H9 (cell line): ENCODE data around the gene OOSP4B. TPM values are rescaled to one million over a fixed set of nuclear protein-coding genes. Genes with fewer than 3 reads are reported as not detected.

Source experiments
- DNase-seq: peaks from one replicate; pipeline ENCODE4 v3.0.0-alpha.2; 2017
- H2AFZ ChIP-seq: one replicate; pipeline ENCODE4 v1.6.1; 2013; ENCODE audit warnings: mild to moderate bottlenecking, low read length, control low read depth, moderate library complexity
- H2AK5ac ChIP-seq: 2 replicates; pipeline ENCODE4 v1.6.1; 2013; ENCODE audit warnings: low read length, control low read depth, mixed read lengths; ENCODE audit not compliant: insufficient read length
- H2BK120ac ChIP-seq: one replicate; pipeline ENCODE4 v1.6.1; 2013; ENCODE audit warnings: low read depth, mild to moderate bottlenecking, low read length, control low read depth, inconsistent platforms; ENCODE audit not compliant: poor library complexity, severe bottlenecking
- H2BK12ac ChIP-seq: 2 replicates; pipeline ENCODE4 v1.6.1; 2013; ENCODE audit warnings: low read length, control low read depth, mixed read lengths, low read depth; ENCODE audit not compliant: insufficient read length
- H2BK15ac ChIP-seq: 2 replicates; pipeline ENCODE4 v1.6.1; 2013; ENCODE audit warnings: low read depth, low read length, control low read depth
- H2BK20ac ChIP-seq: one replicate; pipeline ENCODE4 v1.6.1; 2013; ENCODE audit warnings: low read depth, mild to moderate bottlenecking, low read length, control low read depth, inconsistent platforms; ENCODE audit not compliant: poor library complexity, severe bottlenecking
- H2BK5ac ChIP-seq: 2 replicates; pipeline ENCODE4 v1.6.1; 2013; ENCODE audit warnings: low read length, control low read depth, mixed read lengths; ENCODE audit not compliant: insufficient read length
- H3K14ac ChIP-seq: 2 replicates; pipeline ENCODE4 v1.6.1; 2013; ENCODE audit warnings: low read length, control low read depth; ENCODE audit not compliant: insufficient read depth
- H3K18ac ChIP-seq: 2 replicates; pipeline ENCODE4 v1.6.1; 2013; ENCODE audit warnings: low read depth, mild to moderate bottlenecking, mixed read lengths, low read length, control low read depth; ENCODE audit not compliant: insufficient read length
- H3K23ac ChIP-seq: 2 replicates; pipeline ENCODE4 v1.6.1; 2013; ENCODE audit warnings: low read length, control low read depth, mixed read lengths, low read depth; ENCODE audit not compliant: insufficient read length
- H3K23me2 ChIP-seq: 2 replicates; pipeline ENCODE4 v1.6.1; 2013; ENCODE audit warnings: low read depth, mild to moderate bottlenecking, mixed read lengths, low read length, control low read depth; ENCODE audit not compliant: insufficient read length, poor library complexity, severe bottlenecking
- H3K27ac ChIP-seq: 2 replicates; pipeline ENCODE4 v1.5.1; 2013; ENCODE audit warnings: low read length, control low read depth, mixed read lengths, low read depth; ENCODE audit not compliant: insufficient read length
- H3K27me3 ChIP-seq: 2 replicates; pipeline ENCODE4 v1.6.1; 2013; ENCODE audit warnings: low read length, control low read depth, inconsistent platforms; ENCODE audit not compliant: insufficient read depth
- H3K4ac ChIP-seq: 2 replicates; pipeline ENCODE4 v1.6.1; 2013; ENCODE audit warnings: low read depth, mild to moderate bottlenecking, control low read depth, inconsistent platforms, low read length, moderate library complexity
- H3K4me1 ChIP-seq: 2 replicates; pipeline ENCODE4 v1.6.1; 2013; ENCODE audit warnings: low read length, control low read depth, inconsistent platforms; ENCODE audit not compliant: insufficient read depth
- H3K4me2 ChIP-seq: 2 replicates; pipeline ENCODE4 v1.6.1; 2013; ENCODE audit warnings: low read length, control low read depth, mixed read lengths; ENCODE audit not compliant: insufficient read length, insufficient read depth
- H3K56ac ChIP-seq: 2 replicates; pipeline ENCODE4 v1.6.1; 2013; ENCODE audit warnings: low read depth, mild to moderate bottlenecking, mixed read lengths, low read length, control low read depth; ENCODE audit not compliant: insufficient read length
- H3K79me1 ChIP-seq: 2 replicates; pipeline ENCODE4 v1.6.1; 2013; ENCODE audit warnings: low read depth, mild to moderate bottlenecking, moderate library complexity, low read length, control low read depth, inconsistent platforms; ENCODE audit not compliant: insufficient read depth, poor library complexity, severe bottlenecking
- H3K79me2 ChIP-seq: 2 replicates; pipeline ENCODE4 v1.6.1; 2013; ENCODE audit warnings: low read length, control low read depth, inconsistent platforms; ENCODE audit not compliant: insufficient read depth
- H3K9ac ChIP-seq: 2 replicates; pipeline ENCODE4 v1.6.1; 2013; ENCODE audit warnings: low read length, control low read depth, mixed read lengths; ENCODE audit not compliant: insufficient read length; ENCODE audit errors: extremely low read depth
- H3K9me3 ChIP-seq: one replicate; pipeline ENCODE4 v1.6.1; 2013; ENCODE audit warnings: low read depth, low read length, inconsistent platforms; ENCODE audit not compliant: control insufficient read depth
- H3T11ph ChIP-seq: one replicate; pipeline ENCODE4 v1.6.1; 2013; ENCODE audit warnings: mild to moderate bottlenecking, low read length, control low read depth, inconsistent platforms
- H4K20me1 ChIP-seq: one replicate; pipeline ENCODE4 v1.6.1; 2013; ENCODE audit not compliant: control insufficient read depth, insufficient read length, insufficient read depth
- H4K5ac ChIP-seq: 2 replicates; pipeline ENCODE4 v1.6.1; 2013; ENCODE audit warnings: low read depth, mild to moderate bottlenecking, mixed read lengths, low read length, control low read depth; ENCODE audit not compliant: insufficient read length
- H4K8ac ChIP-seq: replicated peaks from 2 replicates; pipeline ENCODE4 v1.6.1; 2013; ENCODE audit warnings: low read length, control low read depth, mixed read lengths, low read depth; ENCODE audit not compliant: insufficient read length
- H4K91ac ChIP-seq: 2 replicates; pipeline ENCODE4 v1.6.1; 2013; ENCODE audit warnings: low read depth, mild to moderate bottlenecking, moderate library complexity, mixed read lengths, low read length, control low read depth; ENCODE audit not compliant: insufficient read length
- H3K27ac Mint-ChIP-seq, 3 experiments: 2 replicates in 2 of 3; 3 replicates in 1 of 3; pipeline ENCODE4 v1.8.0; 2020 to 2021; ENCODE audit warnings: mixed read lengths in 3 of 3, mild to moderate bottlenecking in 1 of 3, moderate library complexity in 1 of 3
- H3K27me3 Mint-ChIP-seq: 2 replicates; pipeline ENCODE4 v1.8.0; 2021; ENCODE audit warnings: low read depth, mild to moderate bottlenecking, moderate library complexity, mixed read lengths
- H3K36me3 Mint-ChIP-seq, 3 experiments: 2 replicates in 2 of 3; 3 replicates in 1 of 3; pipeline ENCODE4 v1.8.0; 2020 to 2021; ENCODE audit warnings: low read depth in 3 of 3, mixed read lengths in 3 of 3; ENCODE audit not compliant: insufficient read depth in 1 of 3
- H3K4me1 Mint-ChIP-seq, 2 experiments: 2 replicates each; pipeline ENCODE4 v1.8.0; 2020; ENCODE audit warnings: mixed read lengths in 2 of 2
- H3K4me3 Mint-ChIP-seq, 2 experiments: 2 replicates in 1 of 2; 3 replicates in 1 of 2; pipeline ENCODE4 v1.8.0; 2020 to 2021; ENCODE audit warnings: mild to moderate bottlenecking in 2 of 2, mixed read lengths in 2 of 2, moderate library complexity in 1 of 2
- H3K9me3 Mint-ChIP-seq, 2 experiments: 2 replicates in 1 of 2; 3 replicates in 1 of 2; pipeline ENCODE4 v1.8.0; 2020; ENCODE audit warnings: mild to moderate bottlenecking in 2 of 2, mixed read lengths in 2 of 2, moderate library complexity in 1 of 2
- CTCF ChIP-seq: fragments of 200-600 bp; sonication (generic); conservative IDR thresholded peaks from 3 replicates; pipeline ENCODE4 v1.8.0; 2021; ENCODE audit warnings: antibody characterized with exemption, mild to moderate bottlenecking
- WGBS: extraction: QIAGEN DNeasy Blood & Tissue Kit; methylation state at CpG from one replicate; pipeline ENCODE4 v1.1.7; 2013; ENCODE audit warnings: missing lambda C conversion rate, low lambda C conversion rate, mixed read lengths; ENCODE audit not compliant: insufficient read length; ENCODE audit errors: extremely low coverage; 5-methylcytosine and 5-hydroxymethylcytosine counted together
- total RNA-seq: library from RNA; stranded (reverse); gene quantifications from 2 replicates; pipeline ENCODE4 v1.2.1, GENCODE V29; 2021

The OOSP4B gene
- total RNA-seq, 1 experiment from 2014 or later, result not detected

- Histone ChIP-seq H3K56ac (no peak overlapping the region), H3K9ac (no peak overlapping the region), H2BK20ac (no peak overlapping the region), H4K8ac (no peak overlapping the region), H2AFZ (no peak overlapping the region), H3K14ac (no peak overlapping the region), H4K5ac (no peak overlapping the region), H3K27me3 (no peaks in the 10 kb centered on the region), H3K23ac (no peak overlapping the region), H2BK12ac (no peak overlapping the region), H3K9me3 (no peaks in the 10 kb centered on the region), H2BK120ac (no peak overlapping the region), H3K27ac (no peak overlapping the region), H3K4me2 (no peak overlapping the region), H3K4me1 (no peaks in the 10 kb centered on the region), H2BK15ac (no peak overlapping the region), H3T11ph (no peak overlapping the region), H3K23me2 (no peaks in the 10 kb centered on the region), H2AK5ac (no peak overlapping the region), H3K18ac (no peak overlapping the region), H3K79me2 (no peaks in the 10 kb centered on the region), H2BK5ac (no peak overlapping the region), H3K79me1 (no peaks in the 10 kb centered on the region), H4K91ac (no peak overlapping the region), H4K20me1 (no peaks in the 10 kb centered on the region), H3K4ac (no peak overlapping the region)
- H3K4me1 Mint-ChIP-seq, result no peaks in the 10 kb centered on the region
- WGBS, result no CpG with 5 or more reads among the region's 3 CpGs
- no peaks in the 10 kb centered on the region for H3K36me3 Mint-ChIP-seq
- no peak for TF ChIP-seq CTCF
- DNase-seq, result no peak
- H3K9me3 Mint-ChIP-seq, result no peaks in the 10 kb centered on the region
- no peaks in the 10 kb centered on the region; the same call in 1 of the 2 replicates for H3K27me3 Mint-ChIP-seq
- no peak overlapping the region for H3K27ac Mint-ChIP-seq
- no peak overlapping the region for H3K4me3 Mint-ChIP-seq
Observed at GRCh38 chr11:60029015-60029632, 12.1 kb downstream of the OOSP4B start.
